ENCODE measurements around the gene MTMR11.
A peak's percentile ranks its signal among the peaks of the same experiment; 100 is the strongest.

Gene MTMR11

DNA sequence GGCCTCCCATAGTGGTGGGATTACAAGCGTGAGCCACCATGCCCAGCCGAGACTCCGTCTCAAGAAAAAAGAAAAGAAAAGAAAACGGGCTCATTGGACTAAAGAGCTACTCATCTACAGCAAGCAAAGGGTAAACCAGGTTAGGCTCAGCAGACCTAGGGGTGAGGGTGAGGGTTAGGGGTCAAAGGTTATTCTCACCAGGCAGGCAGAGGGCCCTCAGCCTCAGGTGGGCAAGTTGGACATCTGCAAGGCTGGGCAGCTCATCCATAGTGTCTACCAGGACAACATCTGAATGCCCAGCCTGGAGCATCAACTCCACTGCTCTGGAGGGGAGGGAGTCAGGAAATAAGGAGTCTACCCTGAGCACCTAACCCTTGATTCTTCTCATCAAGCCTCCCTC is 3.5 kb downstream of the MTMR11 start:
- no peak overlapping the region for H2BK12ac ChIP-seq (ENCODE audit: low read length)
- no peak overlapping the region for H3K4ac ChIP-seq (ENCODE audit: low read length)
- H2AK5ac ChIP-seq (ENCODE audit: low read depth, low read length), result no peak overlapping the region
- H3K27me3 ChIP-seq (ENCODE audit: control insufficient read depth in 3 of 3, insufficient read depth in 3 of 3, low read depth in 1 of 3, low read length in 3 of 3), result no peaks in the 10 kb centered on the region
- no peak overlapping the region for H2AFZ ChIP-seq (ENCODE audit: low read length)
- no peak overlapping the region for H3K4me2 ChIP-seq (ENCODE audit: insufficient read depth, low read length, poor library complexity, severe bottlenecking)
- no peak overlapping the region for H3K23ac ChIP-seq (ENCODE audit: low read depth, low read length, poor library complexity)
- no peak overlapping the region for H3K9ac ChIP-seq (ENCODE audit: low read depth, low read length, poor library complexity)
- no peak overlapping the region for H3K14ac ChIP-seq (ENCODE audit: low read length)
- no peaks in the 10 kb centered on the region for H3K79me1 ChIP-seq (ENCODE audit: low read depth, low read length)
- no peak overlapping the region for H4K91ac ChIP-seq (ENCODE audit: low read depth, low read length, poor library complexity)
- no peaks in the 10 kb centered on the region for H3K9me3 ChIP-seq (replicated peaks in 1 of 2; ENCODE audit: control insufficient read depth in 2 of 2, insufficient read depth in 1 of 2, low read depth in 1 of 2, low read length in 2 of 2)
- H3K18ac ChIP-seq (ENCODE audit: low read length), result no peak overlapping the region
- H2BK5ac ChIP-seq (ENCODE audit: low read length), result no peak overlapping the region
- no peak overlapping the region for H2BK15ac ChIP-seq (ENCODE audit: low read length)
- H3K4me3 ChIP-seq (ENCODE audit: low read length in 2 of 2), result peak overlapping the region in 1 of 2 donors; percentile 23
- H3K4me1 ChIP-seq (ENCODE audit: control insufficient read depth in 2 of 2, insufficient read depth in 1 of 2, low read depth in 1 of 2, low read length in 2 of 2), result peaks cover 13 to 17% of the 10 kb centered on the region in 2 donors
- H3K36me3 ChIP-seq (replicated peaks in 1 of 2; ENCODE audit: control insufficient read depth in 2 of 2, insufficient read depth in 2 of 2, low read length in 2 of 2), result no peaks in the 10 kb centered on the region
- no peak overlapping the region for H2BK120ac ChIP-seq (ENCODE audit: low read depth, low read length)
- WGBS, 2 donors (ENCODE audit: extremely low coverage in 2 of 2, insufficient read length in 2 of 2, insufficient replicate concordance in 1 of 2), result no CpG with 5 or more reads among the region's 4 CpGs
- H3K27ac ChIP-seq (replicated peaks; ENCODE audit: low read length), result no peak overlapping the region
- no peak overlapping the region for H4K8ac ChIP-seq (ENCODE audit: low read depth, low read length)
- DNase-seq (ENCODE audit: low spot score), result no peak

DNA sequence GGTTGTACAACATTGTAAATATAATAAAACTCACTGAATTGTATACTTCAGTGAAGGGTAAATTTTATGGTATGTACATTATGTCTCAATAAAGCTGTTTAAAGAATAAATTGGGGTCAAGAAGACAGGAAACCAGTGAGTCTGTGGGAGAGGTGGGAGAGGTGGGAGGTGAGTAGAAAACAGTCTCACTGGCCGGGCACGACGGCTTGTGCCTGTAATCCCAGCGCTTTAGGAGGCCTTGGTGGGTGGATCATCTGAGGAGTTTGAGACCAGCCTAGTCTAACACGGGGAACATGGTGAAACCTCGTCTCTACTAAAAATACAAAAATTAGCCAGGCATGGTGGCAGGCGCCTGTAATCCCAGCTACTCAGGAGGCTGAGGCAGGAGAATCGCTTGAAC is 4.2 kb downstream of the MTMR11 start:
- Histone ChIP-seq H2BK12ac (ENCODE audit: low read length) (no peak overlapping the region), H2AK5ac (ENCODE audit: low read depth, low read length) (no peak overlapping the region), H2BK120ac (ENCODE audit: low read depth, low read length) (no peak overlapping the region), H3K4ac (ENCODE audit: low read length) (no peak overlapping the region), H3K4me3 (ENCODE audit: low read length in 2 of 2) (no peak overlapping the region), H3K23ac (ENCODE audit: low read depth, low read length, poor library complexity) (no peak overlapping the region), H2BK5ac (ENCODE audit: low read length) (no peak overlapping the region), H3K79me1 (ENCODE audit: low read depth, low read length) (no peaks in the 10 kb centered on the region), H3K27ac (replicated peaks; ENCODE audit: low read length) (no peak overlapping the region), H3K9ac (ENCODE audit: low read depth, low read length, poor library complexity) (no peak overlapping the region), H3K4me1 (ENCODE audit: control insufficient read depth in 2 of 2, insufficient read depth in 1 of 2, low read depth in 1 of 2, low read length in 2 of 2) (peaks cover 8 to 15% of the 10 kb centered on the region in 2 donors), H3K36me3 (replicated peaks in 1 of 2; ENCODE audit: control insufficient read depth in 2 of 2, insufficient read depth in 2 of 2, low read length in 2 of 2) (no peaks in the 10 kb centered on the region), H2AFZ (ENCODE audit: low read length) (no peak overlapping the region), H3K9me3 (replicated peaks in 1 of 2; ENCODE audit: control insufficient read depth in 2 of 2, insufficient read depth in 1 of 2, low read depth in 1 of 2, low read length in 2 of 2) (no peaks in the 10 kb centered on the region), H3K4me2 (ENCODE audit: insufficient read depth, low read length, poor library complexity, severe bottlenecking) (no peak overlapping the region), H4K8ac (ENCODE audit: low read depth, low read length) (no peak overlapping the region), H4K91ac (ENCODE audit: low read depth, low read length, poor library complexity) (no peak overlapping the region), H3K18ac (ENCODE audit: low read length) (no peak overlapping the region), H3K14ac (ENCODE audit: low read length) (no peak overlapping the region), H3K27me3 (ENCODE audit: control insufficient read depth in 3 of 3, insufficient read depth in 3 of 3, low read depth in 1 of 3, low read length in 3 of 3) (no peaks in the 10 kb centered on the region), H2BK15ac (ENCODE audit: low read length) (no peak overlapping the region)
- no CpG with 5 or more reads among the region's 8 CpGs for WGBS, 2 donors (ENCODE audit: extremely low coverage in 2 of 2, insufficient read length in 2 of 2, insufficient replicate concordance in 1 of 2)
- no peak for DNase-seq (ENCODE audit: low spot score)

- no peak overlapping the region for H2BK5ac ChIP-seq (ENCODE audit: low read length)
- H2BK15ac ChIP-seq (ENCODE audit: low read length), result no peak overlapping the region
- H2BK12ac ChIP-seq (ENCODE audit: low read length), result no peak overlapping the region
- no peak overlapping the region for H2BK120ac ChIP-seq (ENCODE audit: low read depth, low read length)
- H3K36me3 ChIP-seq (replicated peaks in 1 of 2; ENCODE audit: control insufficient read depth in 2 of 2, insufficient read depth in 2 of 2, low read length in 2 of 2), result peaks cover 3 to 6% of the 10 kb centered on the region in 2 donors
- no peaks in the 10 kb centered on the region for H3K9me3 ChIP-seq (replicated peaks in 1 of 2; ENCODE audit: control insufficient read depth in 2 of 2, insufficient read depth in 1 of 2, low read depth in 1 of 2, low read length in 2 of 2)
- WGBS, 2 donors (ENCODE audit: extremely low coverage in 2 of 2, insufficient read length in 2 of 2, insufficient replicate concordance in 1 of 2), result no CpG with 5 or more reads among the region's 13 CpGs
- no peak overlapping the region for H3K18ac ChIP-seq (ENCODE audit: low read length)
- no peak overlapping the region for H3K4me3 ChIP-seq (ENCODE audit: low read length in 2 of 2)
- no peak overlapping the region for H2AK5ac ChIP-seq (ENCODE audit: low read depth, low read length)
- H3K4ac ChIP-seq (ENCODE audit: low read length), result no peak overlapping the region
- H3K27me3 ChIP-seq (ENCODE audit: control insufficient read depth in 3 of 3, insufficient read depth in 3 of 3, low read depth in 1 of 3, low read length in 3 of 3), result no peaks in the 10 kb centered on the region
- H3K9ac ChIP-seq (ENCODE audit: low read depth, low read length, poor library complexity), result no peak overlapping the region
- no peak for DNase-seq (ENCODE audit: low spot score)
- H3K79me1 ChIP-seq (ENCODE audit: low read depth, low read length), result peaks cover 3% of the 10 kb centered on the region
- H3K23ac ChIP-seq (ENCODE audit: low read depth, low read length, poor library complexity), result no peak overlapping the region
- H4K91ac ChIP-seq (ENCODE audit: low read depth, low read length, poor library complexity), result no peak overlapping the region
- peaks cover 7% of the 10 kb centered on the region in 2 donors for H3K4me1 ChIP-seq (ENCODE audit: control insufficient read depth in 2 of 2, insufficient read depth in 1 of 2, low read depth in 1 of 2, low read length in 2 of 2)
- H4K8ac ChIP-seq (ENCODE audit: low read depth, low read length), result no peak overlapping the region
- peak overlapping the region; percentile 17 for H2AFZ ChIP-seq (ENCODE audit: low read length)
- H3K4me2 ChIP-seq (ENCODE audit: insufficient read depth, low read length, poor library complexity, severe bottlenecking), result no peak overlapping the region
- H3K27ac ChIP-seq (replicated peaks; ENCODE audit: low read length), result no peak overlapping the region
- H3K14ac ChIP-seq (ENCODE audit: low read length), result no peak overlapping the region
Measured at GRCh38 chr1:149931212-149931790, 5.4 kb downstream of the MTMR11 start.

GRCh38 chr1:149929856-149930255 is 6.8 kb downstream of the MTMR11 start:
- H3K9me3 ChIP-seq (replicated peaks in 1 of 2; ENCODE audit: control insufficient read depth in 2 of 2, insufficient read depth in 1 of 2, low read depth in 1 of 2, low read length in 2 of 2), result no peaks in the 10 kb centered on the region
- H3K14ac ChIP-seq (ENCODE audit: low read length), result no peak overlapping the region
- no peak overlapping the region for H3K27ac ChIP-seq (replicated peaks; ENCODE audit: low read length)
- no peak overlapping the region for H2BK12ac ChIP-seq (ENCODE audit: low read length)
- H2BK15ac ChIP-seq (ENCODE audit: low read length), result no peak overlapping the region
- H4K91ac ChIP-seq (ENCODE audit: low read depth, low read length, poor library complexity), result no peak overlapping the region
- peak overlapping the region; percentile 5 for H2AK5ac ChIP-seq (ENCODE audit: low read depth, low read length)
- DNase-seq (ENCODE audit: low spot score), result no peak
- H3K4me3 ChIP-seq (ENCODE audit: low read length in 2 of 2), result no peak overlapping the region
- no peak overlapping the region for H3K18ac ChIP-seq (ENCODE audit: low read length)
- no peak overlapping the region for H3K4ac ChIP-seq (ENCODE audit: low read length)
- no peak overlapping the region for H2BK120ac ChIP-seq (ENCODE audit: low read depth, low read length)
- H3K27me3 ChIP-seq (ENCODE audit: control insufficient read depth in 3 of 3, insufficient read depth in 3 of 3, low read depth in 1 of 3, low read length in 3 of 3), result no peaks in the 10 kb centered on the region
- H2AFZ ChIP-seq (ENCODE audit: low read length), result no peak overlapping the region
- H3K4me1 ChIP-seq (ENCODE audit: control insufficient read depth in 2 of 2, insufficient read depth in 1 of 2, low read depth in 1 of 2, low read length in 2 of 2), result peaks cover 8% of the 10 kb centered on the region in 2 donors
- no peak overlapping the region for H3K4me2 ChIP-seq (ENCODE audit: insufficient read depth, low read length, poor library complexity, severe bottlenecking)
- H3K79me1 ChIP-seq (ENCODE audit: low read depth, low read length), result peaks cover 5% of the 10 kb centered on the region
- no CpG with 5 or more reads among the region's 2 CpGs for WGBS, 2 donors (ENCODE audit: extremely low coverage in 2 of 2, insufficient read length in 2 of 2, insufficient replicate concordance in 1 of 2)
- H3K23ac ChIP-seq (ENCODE audit: low read depth, low read length, poor library complexity), result no peak overlapping the region
- H2BK5ac ChIP-seq (ENCODE audit: low read length), result no peak overlapping the region
- peaks cover 15 to 20% of the 10 kb centered on the region in 2 donors for H3K36me3 ChIP-seq (replicated peaks in 1 of 2; ENCODE audit: control insufficient read depth in 2 of 2, insufficient read depth in 2 of 2, low read length in 2 of 2)
- no peak overlapping the region for H3K9ac ChIP-seq (ENCODE audit: low read depth, low read length, poor library complexity)
- H4K8ac ChIP-seq (ENCODE audit: low read depth, low read length), result no peak overlapping the region
